ENCODE measurements around the gene PARN.

DNA sequence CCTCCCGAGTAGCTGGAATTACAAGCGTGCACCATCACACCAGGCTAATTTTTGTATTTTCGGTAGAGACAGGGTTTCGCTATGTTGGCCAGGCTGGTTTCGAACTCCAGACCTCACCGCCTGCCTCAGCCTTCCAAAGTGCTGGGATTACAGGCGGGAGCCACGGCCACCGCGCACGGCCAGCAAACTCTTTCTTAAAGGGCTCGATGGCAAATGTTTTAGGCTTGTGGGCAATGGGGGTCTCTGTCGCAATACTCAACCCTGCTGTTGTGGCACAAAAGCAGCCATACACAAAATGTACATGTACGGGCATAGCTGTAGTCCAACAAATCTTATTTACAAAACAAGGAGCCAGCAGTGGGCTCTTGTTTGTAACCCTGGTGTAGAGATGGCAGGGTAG, 18.4 kb downstream of the PARN start:
- TF ChIP-seq POLR2A (IDR thresholded peaks at IDR 0.05), result no peak
- TF ChIP-seq CTCF (IDR thresholded peaks at IDR 0.05), result no peak

Measured in adrenal gland (tissue), 5 donors.